ENCODE data around the gene PRX.
"Not testable (repeated sequence)": the region's sequence is repeated elsewhere in the genome, so short reads cannot be mapped to it uniquely, and the experiment has no call there.

Gene PRX

GRCh38 chr19:40428197-40428596 is 15.0 kb upstream of the PRX start:
- H3K4me3 ChIP-seq (ENCODE audit: low read length, poor library complexity, severe bottlenecking); H3K9me3 ChIP-seq (ENCODE audit: insufficient read depth, low read depth, low read length); H4K20me1 ChIP-seq (ENCODE audit: insufficient read depth, low read length, poor library complexity, severe bottlenecking); H3K9me2 ChIP-seq (replicated peaks; ENCODE audit: low read depth, low read length); H3F3A ChIP-seq (ENCODE audit: low read depth); H2AFZ ChIP-seq (ENCODE audit: low read length); H3K27me3 ChIP-seq (ENCODE audit: insufficient read depth, low read length, poor library complexity, severe bottlenecking); H3K36me3 ChIP-seq (ENCODE audit: insufficient read depth, low read length); H3K9ac ChIP-seq (ENCODE audit: low read depth, low read length, poor library complexity, severe bottlenecking); H3K79me2 ChIP-seq (ENCODE audit: insufficient read depth, low read length); H3K4me2 ChIP-seq (ENCODE audit: low read depth, low read length, poor library complexity, severe bottlenecking): not testable (repeated sequence)
- peaks cover 14% of the 10 kb centered on the region for H3K4me1 ChIP-seq (ENCODE audit: insufficient read depth, low read length, poor library complexity, severe bottlenecking)

- Histone ChIP-seq H3K9me2 (replicated peaks; ENCODE audit: low read depth, low read length) (no peaks in the 10 kb centered on the region), H3K36me3 (ENCODE audit: insufficient read depth, low read length) (no peaks in the 10 kb centered on the region), H3F3A (ENCODE audit: low read depth) (no peaks in the 10 kb centered on the region), H4K20me1 (ENCODE audit: insufficient read depth, low read length, poor library complexity, severe bottlenecking) (no peaks in the 10 kb centered on the region), H3K79me2 (ENCODE audit: insufficient read depth, low read length) (peaks cover 7% of the 10 kb centered on the region; the same call in 1 of the 2 replicates), H3K4me3 (ENCODE audit: low read length, poor library complexity, severe bottlenecking) (peak within 1 kb of the TSS; percentile 88), H3K27me3 (ENCODE audit: insufficient read depth, low read length, poor library complexity, severe bottlenecking) (no peaks in the 10 kb centered on the region), H3K9me3 (ENCODE audit: insufficient read depth, low read depth, low read length) (no peaks in the 10 kb centered on the region), H3K9ac (ENCODE audit: low read depth, low read length, poor library complexity, severe bottlenecking) (peak within 1 kb of the TSS; percentile 86), H2AFZ (ENCODE audit: low read length) (peak within 1 kb of the TSS; percentile 93), H3K4me1 (ENCODE audit: insufficient read depth, low read length, poor library complexity, severe bottlenecking) (peaks cover 16% of the 10 kb centered on the region), H3K4me2 (ENCODE audit: low read depth, low read length, poor library complexity, severe bottlenecking) (peak within 1 kb of the TSS; percentile 99)
- no peak for TF ChIP-seq EZH2phosphoT487 (IDR thresholded peaks at IDR 0.05; ENCODE audit: borderline replicate concordance)
- peak; percentile 80 for TF ChIP-seq CTCF (conservative IDR thresholded peaks at IDR 0.05; ENCODE audit: low read length)
Observed at GRCh38 chr19:40425450-40426287, 12.5 kb upstream of the PRX start, which contains the start of gene SERTAD1. SERTAD1 (minus strand) TSS chr19:40425992; CDS start chr19:40423546, 2,446 bp downstream.

GRCh38 chr19:40424637-40425449 is 11.7 kb upstream of the PRX start:
- Histone ChIP-seq H3K4me2 (ENCODE audit: low read depth, low read length, poor library complexity, severe bottlenecking) (peak overlapping the region; percentile 99), H3K79me2 (ENCODE audit: insufficient read depth, low read length) (peaks cover 7% of the 10 kb centered on the region; the same call in 1 of the 2 replicates), H3K4me1 (ENCODE audit: insufficient read depth, low read length, poor library complexity, severe bottlenecking) (peaks cover 16% of the 10 kb centered on the region), H3K9me2 (replicated peaks; ENCODE audit: low read depth, low read length) (no peaks in the 10 kb centered on the region), H3K27me3 (ENCODE audit: insufficient read depth, low read length, poor library complexity, severe bottlenecking) (no peaks in the 10 kb centered on the region), H3K9me3 (ENCODE audit: insufficient read depth, low read depth, low read length) (no peaks in the 10 kb centered on the region), H3K36me3 (ENCODE audit: insufficient read depth, low read length) (no peaks in the 10 kb centered on the region), H4K20me1 (ENCODE audit: insufficient read depth, low read length, poor library complexity, severe bottlenecking) (no peaks in the 10 kb centered on the region), H3F3A (ENCODE audit: low read depth) (no peaks in the 10 kb centered on the region), H3K9ac (ENCODE audit: low read depth, low read length, poor library complexity, severe bottlenecking) (peak overlapping the region; percentile 85), H2AFZ (ENCODE audit: low read length) (peak overlapping the region; percentile 93), H3K4me3 (ENCODE audit: low read length, poor library complexity, severe bottlenecking) (peak overlapping the region; percentile 88)
- TF ChIP-seq CTCF (conservative IDR thresholded peaks at IDR 0.05; ENCODE audit: low read length) (no peak), EZH2phosphoT487 (IDR thresholded peaks at IDR 0.05; ENCODE audit: borderline replicate concordance) (no peak)

Data from Loucy (cell line).